Measurements from ENCODE around the gene ENPEP. TPM values are rescaled to one million over a fixed set of nuclear protein-coding genes. Genes with fewer than 3 reads are reported as not detected.

Gene ENPEP
- total RNA-seq, 1 experiment from 2014 or later: 13.2 TPM

- ChIA-PET POLR2A (ENCODE audit: low non-redundant PET) (no interaction called here), CTCF (no interaction called here)
- no peaks in the 10 kb centered on the region for H3K36me3 ChIP-seq (ENCODE audit: insufficient read depth, low read length, poor library complexity, severe bottlenecking)
- DNase-seq (ENCODE audit: low spot score): no peak
- TF ChIP-seq, protein P1, sequence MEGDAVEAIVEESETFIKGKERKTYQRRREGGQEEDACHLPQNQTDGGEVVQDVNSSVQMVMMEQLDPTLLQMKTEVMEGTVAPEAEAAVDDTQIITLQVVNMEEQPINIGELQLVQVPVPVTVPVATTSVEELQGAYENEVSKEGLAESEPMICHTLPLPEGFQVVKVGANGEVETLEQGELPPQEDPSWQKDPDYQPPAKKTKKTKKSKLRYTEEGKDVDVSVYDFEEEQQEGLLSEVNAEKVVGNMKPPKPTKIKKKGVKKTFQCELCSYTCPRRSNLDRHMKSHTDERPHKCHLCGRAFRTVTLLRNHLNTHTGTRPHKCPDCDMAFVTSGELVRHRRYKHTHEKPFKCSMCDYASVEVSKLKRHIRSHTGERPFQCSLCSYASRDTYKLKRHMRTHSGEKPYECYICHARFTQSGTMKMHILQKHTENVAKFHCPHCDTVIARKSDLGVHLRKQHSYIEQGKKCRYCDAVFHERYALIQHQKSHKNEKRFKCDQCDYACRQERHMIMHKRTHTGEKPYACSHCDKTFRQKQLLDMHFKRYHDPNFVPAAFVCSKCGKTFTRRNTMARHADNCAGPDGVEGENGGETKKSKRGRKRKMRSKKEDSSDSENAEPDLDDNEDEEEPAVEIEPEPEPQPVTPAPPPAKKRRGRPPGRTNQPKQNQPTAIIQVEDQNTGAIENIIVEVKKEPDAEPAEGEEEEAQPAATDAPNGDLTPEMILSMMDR (conservative IDR thresholded peaks at IDR 0.05; ENCODE audit: low read depth, low read length): no peak
- no peak for TF ChIP-seq EZH2 (IDR thresholded peaks at IDR 0.05; ENCODE audit: borderline replicate concordance, low read depth, low read length, poor library complexity, severe bottlenecking)
- H3K27me3 ChIP-seq (replicated peaks; ENCODE audit: insufficient read depth, low read depth, low read length, poor library complexity): no peaks in the 10 kb centered on the region
- no peaks in the 10 kb centered on the region for H3K4me1 ChIP-seq (ENCODE audit: insufficient read depth, low read length, poor library complexity, severe bottlenecking)
- BruUV-seq (replicated peaks): no TSS peak
- H3K4me3 ChIP-seq (ENCODE audit: low read depth, low read length, poor library complexity, severe bottlenecking): no peak overlapping the region
- no peaks in the 10 kb centered on the region for H3K9me3 ChIP-seq (ENCODE audit: low read depth, low read length, poor library complexity, severe bottlenecking)
- H3K27ac ChIP-seq (ENCODE audit: low read depth, low read length, poor library complexity, severe bottlenecking): no peak overlapping the region
- intact Hi-C loops (cut with micrococcal nuclease; ENCODE audit: unreplicated experiment): no loop called here
These were observed 137.8 kb downstream of the ENPEP start for GRCh38 chr4:110613745-110614144.

- no peak for TF ChIP-seq EZH2 (IDR thresholded peaks at IDR 0.05; ENCODE audit: borderline replicate concordance, low read depth, low read length, poor library complexity, severe bottlenecking)
- TF ChIP-seq, protein P1 (conservative IDR thresholded peaks at IDR 0.05; ENCODE audit: low read depth, low read length): no peak
- no peaks in the 10 kb centered on the region for H3K36me3 ChIP-seq (ENCODE audit: insufficient read depth, low read length, poor library complexity, severe bottlenecking)
- BruUV-seq (replicated peaks): no TSS peak
- no peak overlapping the region for H3K4me3 ChIP-seq (ENCODE audit: low read depth, low read length, poor library complexity, severe bottlenecking)
- no peaks in the 10 kb centered on the region for H3K27me3 ChIP-seq (replicated peaks; ENCODE audit: insufficient read depth, low read depth, low read length, poor library complexity)
- CTCF ChIA-PET: no interaction called here
- no peaks in the 10 kb centered on the region for H3K9me3 ChIP-seq (ENCODE audit: low read depth, low read length, poor library complexity, severe bottlenecking)
- no peak overlapping the region for H3K27ac ChIP-seq (ENCODE audit: low read depth, low read length, poor library complexity, severe bottlenecking)
- DNase-seq (ENCODE audit: low spot score): no peak
- POLR2A ChIA-PET (ENCODE audit: low non-redundant PET): no interaction called here
- H3K4me1 ChIP-seq (ENCODE audit: insufficient read depth, low read length, poor library complexity, severe bottlenecking): no peaks in the 10 kb centered on the region
- intact Hi-C loops (cut with micrococcal nuclease; ENCODE audit: unreplicated experiment): no loop called here
These were observed 138.4 kb downstream of the ENPEP start for GRCh38 chr4:110614173-110614963.

Other genes starting within 250 kb of the ENPEP start
- 0.90 and 2.0 TPM in 2 replicates for gene PITX2, start 146.9 kb downstream of the ENPEP start, total RNA-seq (2021)